ENCODE results near the gene TBC1D2B.
"Not testable (repeated sequence)": the region's sequence is repeated elsewhere in the genome, so short reads cannot be mapped to it uniquely, and the experiment has no call there.

Gene TBC1D2B

DNA sequence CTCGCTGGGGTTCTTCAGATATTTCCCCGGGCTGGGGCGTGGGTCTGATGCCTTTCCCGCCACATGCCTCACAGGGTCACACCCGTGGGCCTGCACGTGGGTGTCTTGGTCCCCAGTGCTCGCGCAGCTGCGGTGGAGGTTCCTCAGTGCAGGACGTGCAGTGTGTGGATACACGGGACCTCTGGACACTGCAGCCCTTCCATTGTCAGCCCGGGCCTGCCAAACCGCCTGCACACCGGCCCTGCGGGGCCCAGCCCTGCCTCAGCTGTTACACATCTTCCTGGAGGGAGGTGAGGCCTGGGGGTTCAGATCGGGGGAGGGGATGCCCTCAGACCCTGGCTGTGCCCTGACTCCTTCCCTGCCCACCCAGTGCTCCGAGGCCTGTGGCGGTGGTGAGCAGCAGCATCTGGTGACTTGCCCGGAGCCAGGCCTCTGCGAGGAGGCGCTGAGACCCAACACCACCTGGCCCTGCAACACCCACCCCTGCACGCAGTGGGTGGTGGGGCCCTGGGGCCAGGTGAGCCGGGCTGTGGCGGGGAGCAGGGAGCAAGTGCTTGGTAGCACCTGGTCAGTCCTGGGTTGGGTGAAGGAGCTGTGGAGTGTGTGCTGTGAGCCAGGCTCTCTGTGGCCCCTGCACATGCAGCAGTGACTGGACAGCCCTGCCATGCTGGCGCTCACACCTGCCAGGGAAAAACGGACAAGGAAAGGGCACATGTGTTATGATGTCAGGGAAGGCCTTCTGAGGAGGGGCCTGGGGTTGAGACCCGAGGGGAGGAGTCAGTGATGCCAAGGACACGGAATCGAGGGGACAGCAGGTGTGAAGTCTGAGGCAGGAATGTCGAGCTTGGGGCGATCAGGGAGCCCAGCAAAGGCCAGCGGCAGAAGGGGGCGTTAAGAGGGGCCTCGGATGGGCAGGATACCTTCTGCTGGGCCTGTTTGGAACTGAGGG lies 88.9 kb downstream of the TBC1D2B start:
- H4K8ac ChIP-seq (ENCODE audit: low read length), result no peak overlapping the region
- H3K4me1 ChIP-seq (ENCODE audit: control insufficient read depth, insufficient read depth, low read depth, low read length), result peaks cover 64% of the 10 kb centered on the region
- H4K91ac ChIP-seq (ENCODE audit: low read length), result peak overlapping the region; percentile 1
- H2AFZ ChIP-seq (ENCODE audit: low read depth, low read length), result no peak overlapping the region
- peaks cover 0 to 30% of the 10 kb centered on the region in 2 experiments for H3K36me3 ChIP-seq (ENCODE audit: control insufficient read depth in 1 of 2, insufficient read depth in 2 of 2, low read depth in 1 of 2, low read length in 2 of 2)
- DNase-seq, result no peak
- H2BK12ac ChIP-seq (ENCODE audit: low read length in 2 of 2), result no peak overlapping the region
- no peak overlapping the region for H2BK120ac ChIP-seq (ENCODE audit: low read depth, low read length)
- H3K4ac ChIP-seq (ENCODE audit: low read depth in 1 of 2, low read length in 2 of 2), result peak overlapping the region in 1 of 2 experiments; percentile 31
- H3K14ac ChIP-seq (ENCODE audit: low read length in 2 of 2), result peak overlapping the region in 1 of 2 experiments; percentile 66
- H2BK5ac ChIP-seq (ENCODE audit: low read depth, low read length, poor library complexity, severe bottlenecking), result no peak overlapping the region
- H3K9me3 ChIP-seq (ENCODE audit: control insufficient read depth, low read length), result no peaks in the 10 kb centered on the region
- no peak overlapping the region for H3K4me2 ChIP-seq (ENCODE audit: low read length, poor library complexity, severe bottlenecking)
- no peak overlapping the region for H3K4me3 ChIP-seq (ENCODE audit: insufficient read depth in 1 of 2, low read depth in 1 of 2, low read length in 2 of 2)
- no peak overlapping the region for H3K23ac ChIP-seq (ENCODE audit: low read length in 2 of 2)
- 93% methylated on average over 32 of the region's 34 CpGs for WGBS
- no peak overlapping the region for H3K9ac ChIP-seq (ENCODE audit: low read length)
- H2AK5ac ChIP-seq (ENCODE audit: low read length, severe bottlenecking), result peak overlapping the region; percentile 58
- peak overlapping the region; percentile 57 for H2BK15ac ChIP-seq (ENCODE audit: low read depth, poor library complexity, severe bottlenecking)
- peaks cover 0 to 20% of the 10 kb centered on the region in 2 experiments for H3K27me3 ChIP-seq (ENCODE audit: control insufficient read depth in 1 of 2, insufficient read depth in 1 of 2, low read length in 2 of 2)
- peak overlapping the region in 1 of 2 experiments; percentile 35 for H3K18ac ChIP-seq (ENCODE audit: low read depth in 1 of 2, low read length in 2 of 2)
- no peak overlapping the region for H3K27ac ChIP-seq (ENCODE audit: low read length, poor library complexity, severe bottlenecking)
- peaks cover 8% of the 10 kb centered on the region for H3K79me1 ChIP-seq (replicated peaks; ENCODE audit: low read length, poor library complexity, severe bottlenecking)

DNA sequence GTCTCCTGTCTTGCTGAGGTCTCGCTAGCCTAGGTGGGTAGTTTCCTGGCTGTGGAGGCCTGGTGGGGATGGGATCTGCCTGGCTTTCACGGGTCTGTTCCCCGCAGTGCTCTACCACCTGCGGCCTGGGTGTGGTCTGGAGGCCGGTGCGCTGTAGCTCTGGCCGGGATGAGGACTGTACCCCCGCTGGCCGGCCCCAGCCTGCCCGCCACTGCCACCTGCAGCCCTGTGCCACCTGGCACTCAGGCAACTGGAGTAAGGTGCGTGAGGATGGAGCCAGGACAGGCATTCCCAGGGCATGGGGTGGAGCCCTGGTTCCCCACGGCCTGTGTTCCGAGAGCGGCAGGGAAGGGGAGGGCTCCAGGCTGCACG lies 89.8 kb downstream of the TBC1D2B start:
- H3K4me1 ChIP-seq (ENCODE audit: control insufficient read depth, insufficient read depth, low read depth, low read length), result peaks cover 57% of the 10 kb centered on the region
- not testable (repeated sequence) for H3K18ac ChIP-seq (ENCODE audit: low read depth in 1 of 2, low read length in 2 of 2); H4K8ac ChIP-seq (ENCODE audit: low read length); H3K27ac ChIP-seq (ENCODE audit: low read length, poor library complexity, severe bottlenecking); H3K79me1 ChIP-seq (replicated peaks; ENCODE audit: low read length, poor library complexity, severe bottlenecking); H2BK15ac ChIP-seq (ENCODE audit: low read depth, poor library complexity, severe bottlenecking); H2AFZ ChIP-seq (ENCODE audit: low read depth, low read length); H2BK5ac ChIP-seq (ENCODE audit: low read depth, low read length, poor library complexity, severe bottlenecking); DNase-seq; H3K4me3 ChIP-seq (ENCODE audit: insufficient read depth in 1 of 2, low read depth in 1 of 2, low read length in 2 of 2); H3K23ac ChIP-seq (ENCODE audit: low read length in 2 of 2); H4K91ac ChIP-seq (ENCODE audit: low read length); H3K14ac ChIP-seq (ENCODE audit: low read length in 2 of 2); H2BK120ac ChIP-seq (ENCODE audit: low read depth, low read length); H3K9me3 ChIP-seq (ENCODE audit: control insufficient read depth, low read length); H3K4ac ChIP-seq (ENCODE audit: low read depth in 1 of 2, low read length in 2 of 2); H3K9ac ChIP-seq (ENCODE audit: low read length); H2BK12ac ChIP-seq (ENCODE audit: low read length in 2 of 2); H3K4me2 ChIP-seq (ENCODE audit: low read length, poor library complexity, severe bottlenecking); H2AK5ac ChIP-seq (ENCODE audit: low read length, severe bottlenecking)
- H3K36me3 ChIP-seq (ENCODE audit: control insufficient read depth in 1 of 2, insufficient read depth in 2 of 2, low read depth in 1 of 2, low read length in 2 of 2), result peaks cover 0 to 22% of the 10 kb centered on the region in 2 experiments
- H3K27me3 ChIP-seq (ENCODE audit: control insufficient read depth in 1 of 2, insufficient read depth in 1 of 2, low read length in 2 of 2), result peaks cover 0 to 27% of the 10 kb centered on the region in 2 experiments
- 94% methylated on average over 13 of the region's 15 CpGs for WGBS

DNA sequence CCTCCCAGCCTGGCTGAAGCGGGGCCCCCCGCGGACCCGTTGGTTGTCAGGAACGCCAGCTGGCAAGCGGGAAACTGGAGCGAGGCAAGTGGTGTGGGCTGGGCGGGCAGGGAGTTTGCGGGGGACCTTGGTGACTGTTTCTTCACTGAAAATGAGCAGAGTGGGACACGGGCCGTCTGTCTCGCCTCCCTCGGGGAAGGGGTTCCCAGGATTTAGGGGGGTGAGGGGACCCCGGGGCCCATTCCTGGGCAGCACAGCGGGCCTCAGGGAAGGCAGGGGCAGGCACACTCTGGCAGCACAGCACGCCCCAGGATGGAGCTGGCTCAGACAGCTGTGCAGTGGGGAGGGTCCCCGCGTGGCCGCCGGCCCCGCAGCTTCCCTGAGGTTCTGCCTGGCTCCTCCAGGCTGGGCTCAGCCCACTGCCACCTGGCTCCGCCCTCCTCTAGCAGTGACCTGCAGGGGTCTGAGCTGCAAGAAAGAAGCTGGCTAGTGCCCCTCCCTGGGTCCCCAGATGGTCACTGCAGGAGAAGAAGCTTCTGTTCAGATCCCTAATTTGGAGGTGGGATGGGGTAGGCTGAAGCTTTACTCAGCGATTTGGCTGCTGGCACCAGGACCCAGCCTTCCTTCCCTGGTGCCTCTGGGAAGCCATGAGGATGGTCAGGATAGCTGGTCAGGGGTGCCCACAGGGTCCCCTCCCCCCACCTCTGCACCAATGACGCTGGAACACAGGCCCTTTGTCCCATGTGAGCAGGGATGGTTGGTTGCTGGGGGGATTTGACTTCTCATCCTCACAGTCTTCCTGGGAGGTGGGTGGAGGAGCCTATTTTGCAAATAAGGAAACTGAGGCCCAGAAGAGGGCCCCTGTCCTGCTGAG lies 90.4 kb downstream of the TBC1D2B start:
- no peak overlapping the region for H3K4me3 ChIP-seq (ENCODE audit: insufficient read depth in 1 of 2, low read depth in 1 of 2, low read length in 2 of 2)
- H2AFZ ChIP-seq (ENCODE audit: low read depth, low read length), result no peak overlapping the region
- H3K4me1 ChIP-seq (ENCODE audit: control insufficient read depth, insufficient read depth, low read depth, low read length), result peaks cover 53% of the 10 kb centered on the region
- no peak for DNase-seq
- H2BK5ac ChIP-seq (ENCODE audit: low read depth, low read length, poor library complexity, severe bottlenecking), result no peak overlapping the region
- no peak overlapping the region for H2BK12ac ChIP-seq (ENCODE audit: low read length in 2 of 2)
- peak overlapping the region in 1 of 2 experiments; percentile 5 for H3K18ac ChIP-seq (ENCODE audit: low read depth in 1 of 2, low read length in 2 of 2)
- H4K91ac ChIP-seq (ENCODE audit: low read length), result no peak overlapping the region
- WGBS, result 81% methylated on average over 23 of the region's 24 CpGs
- no peak overlapping the region for H3K4me2 ChIP-seq (ENCODE audit: low read length, poor library complexity, severe bottlenecking)
- H2BK120ac ChIP-seq (ENCODE audit: low read depth, low read length), result no peak overlapping the region
- no peak overlapping the region for H2AK5ac ChIP-seq (ENCODE audit: low read length, severe bottlenecking)
- no peaks in the 10 kb centered on the region for H3K9me3 ChIP-seq (ENCODE audit: control insufficient read depth, low read length)
- H2BK15ac ChIP-seq (ENCODE audit: low read depth, poor library complexity, severe bottlenecking), result no peak overlapping the region
- H4K8ac ChIP-seq (ENCODE audit: low read length), result no peak overlapping the region
- H3K23ac ChIP-seq (ENCODE audit: low read length in 2 of 2), result no peak overlapping the region
- no peak overlapping the region for H3K27ac ChIP-seq (ENCODE audit: low read length, poor library complexity, severe bottlenecking)
- no peak overlapping the region for H3K9ac ChIP-seq (ENCODE audit: low read length)
- peaks cover 6% of the 10 kb centered on the region for H3K79me1 ChIP-seq (replicated peaks; ENCODE audit: low read length, poor library complexity, severe bottlenecking)
- H3K14ac ChIP-seq (ENCODE audit: low read length in 2 of 2), result peak overlapping the region in 1 of 2 experiments; percentile 28
- peaks cover 0 to 20% of the 10 kb centered on the region in 2 experiments for H3K36me3 ChIP-seq (ENCODE audit: control insufficient read depth in 1 of 2, insufficient read depth in 2 of 2, low read depth in 1 of 2, low read length in 2 of 2)
- peaks cover 0 to 27% of the 10 kb centered on the region in 2 experiments for H3K27me3 ChIP-seq (ENCODE audit: control insufficient read depth in 1 of 2, insufficient read depth in 1 of 2, low read length in 2 of 2)
- H3K4ac ChIP-seq (ENCODE audit: low read depth in 1 of 2, low read length in 2 of 2), result no peak overlapping the region

Data from mesenchymal stem cell (in vitro differentiated cells and primary cell).